ENCODE measurements around the gene NRG2.

GRCh38 chr5:140058212-140058932, 15.3 kb upstream of the NRG2 start:
- TF ChIP-seq POLR2A (IDR thresholded peaks at IDR 0.05) (no peak), CTCF (IDR thresholded peaks at IDR 0.05) (no peak)
